Measurements from ENCODE around the gene C3orf20. TPM values are rescaled to one million over a fixed set of nuclear protein-coding genes. Genes with fewer than 3 reads are reported as not detected.
A peak's percentile ranks its signal among the peaks of the same experiment; 100 is the strongest.

The C3orf20 gene
- total and polyA plus RNA-seq, 9 of the 15 experiments (the other 6 are each of a cell fraction or from before 2014, with no cell fraction given), result 0.04 TPM; not detected in 8

GRCh38 chr3:14647976-14648955, 26.7 kb upstream of the C3orf20 start (continued):
- TF ChIP-seq, protein P1, sequence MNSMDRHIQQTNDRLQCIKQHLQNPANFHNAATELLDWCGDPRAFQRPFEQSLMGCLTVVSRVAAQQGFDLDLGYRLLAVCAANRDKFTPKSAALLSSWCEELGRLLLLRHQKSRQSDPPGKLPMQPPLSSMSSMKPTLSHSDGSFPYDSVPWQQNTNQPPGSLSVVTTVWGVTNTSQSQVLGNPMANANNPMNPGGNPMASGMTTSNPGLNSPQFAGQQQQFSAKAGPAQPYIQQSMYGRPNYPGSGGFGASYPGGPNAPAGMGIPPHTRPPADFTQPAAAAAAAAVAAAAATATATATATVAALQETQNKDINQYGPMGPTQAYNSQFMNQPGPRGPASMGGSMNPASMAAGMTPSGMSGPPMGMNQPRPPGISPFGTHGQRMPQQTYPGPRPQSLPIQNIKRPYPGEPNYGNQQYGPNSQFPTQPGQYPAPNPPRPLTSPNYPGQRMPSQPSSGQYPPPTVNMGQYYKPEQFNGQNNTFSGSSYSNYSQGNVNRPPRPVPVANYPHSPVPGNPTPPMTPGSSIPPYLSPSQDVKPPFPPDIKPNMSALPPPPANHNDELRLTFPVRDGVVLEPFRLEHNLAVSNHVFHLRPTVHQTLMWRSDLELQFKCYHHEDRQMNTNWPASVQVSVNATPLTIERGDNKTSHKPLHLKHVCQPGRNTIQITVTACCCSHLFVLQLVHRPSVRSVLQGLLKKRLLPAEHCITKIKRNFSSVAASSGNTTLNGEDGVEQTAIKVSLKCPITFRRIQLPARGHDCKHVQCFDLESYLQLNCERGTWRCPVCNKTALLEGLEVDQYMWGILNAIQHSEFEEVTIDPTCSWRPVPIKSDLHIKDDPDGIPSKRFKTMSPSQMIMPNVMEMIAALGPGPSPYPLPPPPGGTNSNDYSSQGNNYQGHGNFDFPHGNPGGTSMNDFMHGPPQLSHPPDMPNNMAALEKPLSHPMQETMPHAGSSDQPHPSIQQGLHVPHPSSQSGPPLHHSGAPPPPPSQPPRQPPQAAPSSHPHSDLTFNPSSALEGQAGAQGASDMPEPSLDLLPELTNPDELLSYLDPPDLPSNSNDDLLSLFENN (IDR thresholded peaks at IDR 0.05; ENCODE audit: low read depth in 2 of 2, low read length in 2 of 2), result 0 out of 4 replicates have a peak, but pooled peaks of 1 of the 2 experiments have one; percentile 29
- TF ChIP-seq HNRNPLL (IDR thresholded peaks at IDR 0.05; ENCODE audit: low read depth, low read length, poor library complexity, severe bottlenecking) (no peak), MAX (CRISPR knock-in tag; IDR thresholded peaks at IDR 0.05) (peak; percentile 21; the same call in 1 of the 2 replicates), SRSF3 (IDR thresholded peaks at IDR 0.05; ENCODE audit: insufficient read depth, low read length) (no peak), ZBED1 (IDR thresholded peaks at IDR 0.05) (no peak), VEZF1 (CRISPR knock-in tag; IDR thresholded peaks at IDR 0.05) (peak; percentile 45), MYNN (IDR thresholded peaks at IDR 0.05) (peak; percentile 77), MYNN (CRISPR knock-in tag; IDR thresholded peaks at IDR 0.05) (no peak), CREBBP (IDR thresholded peaks at IDR 0.05; ENCODE audit: low read depth, low read length) (no peak), GABPA (tag; conservative IDR thresholded peaks at IDR 0.05; ENCODE audit: low read depth) (no peak), ZEB2 (IDR thresholded peaks at IDR 0.05) (0 out of 2 replicates have a peak, but pooled peaks have one; percentile 17), POLR2AphosphoS5 (IDR thresholded peaks at IDR 0.05; ENCODE audit: control insufficient read depth, insufficient read depth, low read depth, low read length) (peak; percentile 45; the same call in 1 of the 2 replicates), ZNF146 (CRISPR knock-in tag; IDR thresholded peaks at IDR 0.05; ENCODE audit: unreplicated experiment) (no peak), NFE2 (IDR thresholded peaks at IDR 0.05; ENCODE audit: low read depth) (peak; percentile 85), MAFG (tag; conservative IDR thresholded peaks at IDR 0.05) (peak; percentile 61), MEIS2 (IDR thresholded peaks at IDR 0.05; ENCODE audit: partially characterized antibody) (peak; percentile 84)
- TF ChIP-seq, protein P2, sequence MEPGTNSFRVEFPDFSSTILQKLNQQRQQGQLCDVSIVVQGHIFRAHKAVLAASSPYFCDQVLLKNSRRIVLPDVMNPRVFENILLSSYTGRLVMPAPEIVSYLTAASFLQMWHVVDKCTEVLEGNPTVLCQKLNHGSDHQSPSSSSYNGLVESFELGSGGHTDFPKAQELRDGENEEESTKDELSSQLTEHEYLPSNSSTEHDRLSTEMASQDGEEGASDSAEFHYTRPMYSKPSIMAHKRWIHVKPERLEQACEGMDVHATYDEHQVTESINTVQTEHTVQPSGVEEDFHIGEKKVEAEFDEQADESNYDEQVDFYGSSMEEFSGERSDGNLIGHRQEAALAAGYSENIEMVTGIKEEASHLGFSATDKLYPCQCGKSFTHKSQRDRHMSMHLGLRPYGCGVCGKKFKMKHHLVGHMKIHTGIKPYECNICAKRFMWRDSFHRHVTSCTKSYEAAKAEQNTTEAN (CRISPR knock-in tag; IDR thresholded peaks at IDR 0.05), result no peak
